NT2/D1 (cell line): Measurements from ENCODE around the gene YIPF2.

Experiments
- YY1 ChIP-seq: IDR thresholded peaks from 2 replicates; pipeline ENCODE4 v1.6.1; 2011; ENCODE audit not compliant: insufficient read length, insufficient read depth
- ZNF274 ChIP-seq: IDR thresholded peaks from 2 replicates; pipeline ENCODE4 v1.6.1; 2011; ENCODE audit warnings: mild to moderate bottlenecking, low read depth, low read length

DNA sequence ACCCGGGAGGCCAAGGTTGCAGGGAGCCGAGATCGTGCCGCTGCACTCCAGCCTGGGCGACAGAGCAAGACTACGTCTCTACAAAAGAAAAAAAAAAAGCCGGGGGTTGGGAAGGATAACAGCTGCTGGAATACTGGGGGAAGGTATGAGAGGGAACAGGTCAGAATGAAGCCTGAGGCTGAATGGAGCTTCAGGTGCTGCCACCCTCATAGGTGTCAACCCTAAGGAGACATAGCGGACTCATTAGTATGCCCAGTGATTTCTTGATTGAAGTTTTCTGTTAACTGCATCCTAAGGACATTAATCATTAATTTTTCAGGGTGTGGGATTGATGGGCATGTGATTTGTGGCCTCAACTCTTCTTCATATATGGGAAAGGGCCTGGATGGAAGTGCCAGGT lies 38.4 kb upstream of the YIPF2 start:
- no peak for TF ChIP-seq YY1
- no peak for TF ChIP-seq ZNF274
